ENCODE results near the gene CDC5L. TPM values are rescaled to one million over a fixed set of nuclear protein-coding genes. Genes with fewer than 3 reads are reported as not detected.

The CDC5L gene
- total RNA-seq, 1 donor = 22.8 TPM

- Histone ChIP-seq H3K9me3 (ENCODE audit: low read depth, low read length) (no peaks in the 10 kb centered on the region), H3K79me2 (ENCODE audit: insufficient read depth, low read length) (no peaks in the 10 kb centered on the region), H2AFZ (ENCODE audit: low read length) (peak overlapping the region; percentile 26), H3K4me2 (ENCODE audit: insufficient read depth, low read length) (peak overlapping the region; percentile 69), H4K20me1 (ENCODE audit: insufficient read depth, low read length) (no peaks in the 10 kb centered on the region), H3K4me3 (ENCODE audit: insufficient read depth, low read length) (peak overlapping the region; percentile 16), H3K27me3 (ENCODE audit: insufficient read depth, low read length) (peaks cover 2% of the 10 kb centered on the region), H3K4me1 (ENCODE audit: insufficient read depth, low read length) (peaks cover 31% of the 10 kb centered on the region), H3K27ac (ENCODE audit: low read depth, low read length) (peak overlapping the region; percentile 76), H3K36me3 (ENCODE audit: insufficient read depth, low read length) (no peaks in the 10 kb centered on the region)
- DNase-seq (ENCODE audit: insufficient read length, low spot score, missing footprints) = peak; percentile 93
- TF ChIP-seq, protein P1, sequence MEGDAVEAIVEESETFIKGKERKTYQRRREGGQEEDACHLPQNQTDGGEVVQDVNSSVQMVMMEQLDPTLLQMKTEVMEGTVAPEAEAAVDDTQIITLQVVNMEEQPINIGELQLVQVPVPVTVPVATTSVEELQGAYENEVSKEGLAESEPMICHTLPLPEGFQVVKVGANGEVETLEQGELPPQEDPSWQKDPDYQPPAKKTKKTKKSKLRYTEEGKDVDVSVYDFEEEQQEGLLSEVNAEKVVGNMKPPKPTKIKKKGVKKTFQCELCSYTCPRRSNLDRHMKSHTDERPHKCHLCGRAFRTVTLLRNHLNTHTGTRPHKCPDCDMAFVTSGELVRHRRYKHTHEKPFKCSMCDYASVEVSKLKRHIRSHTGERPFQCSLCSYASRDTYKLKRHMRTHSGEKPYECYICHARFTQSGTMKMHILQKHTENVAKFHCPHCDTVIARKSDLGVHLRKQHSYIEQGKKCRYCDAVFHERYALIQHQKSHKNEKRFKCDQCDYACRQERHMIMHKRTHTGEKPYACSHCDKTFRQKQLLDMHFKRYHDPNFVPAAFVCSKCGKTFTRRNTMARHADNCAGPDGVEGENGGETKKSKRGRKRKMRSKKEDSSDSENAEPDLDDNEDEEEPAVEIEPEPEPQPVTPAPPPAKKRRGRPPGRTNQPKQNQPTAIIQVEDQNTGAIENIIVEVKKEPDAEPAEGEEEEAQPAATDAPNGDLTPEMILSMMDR (IDR thresholded peaks at IDR 0.05; ENCODE audit: extremely low read depth, low read depth, low read length) = no peak
Observed at GRCh38 chr6:44489910-44490604, 102.6 kb downstream of the CDC5L start.

- no peak overlapping the region for H2AFZ ChIP-seq (ENCODE audit: low read length)
- H3K4me1 ChIP-seq (ENCODE audit: insufficient read depth, low read length) = peaks cover 40% of the 10 kb centered on the region
- H4K20me1 ChIP-seq (ENCODE audit: insufficient read depth, low read length) = no peaks in the 10 kb centered on the region
- DNase-seq (ENCODE audit: insufficient read length, low spot score, missing footprints) = no peak
- H3K4me3 ChIP-seq (ENCODE audit: insufficient read depth, low read length) = no peak overlapping the region
- peaks cover 7% of the 10 kb centered on the region for H3K27me3 ChIP-seq (ENCODE audit: insufficient read depth, low read length)
- H3K27ac ChIP-seq (ENCODE audit: low read depth, low read length) = peak overlapping the region; percentile 72
- no peak overlapping the region for H3K4me2 ChIP-seq (ENCODE audit: insufficient read depth, low read length)
- no peaks in the 10 kb centered on the region for H3K36me3 ChIP-seq (ENCODE audit: insufficient read depth, low read length)
- no peaks in the 10 kb centered on the region for H3K9me3 ChIP-seq (ENCODE audit: low read depth, low read length)
- H3K79me2 ChIP-seq (ENCODE audit: insufficient read depth, low read length) = no peaks in the 10 kb centered on the region
- TF ChIP-seq, protein P1 (IDR thresholded peaks at IDR 0.05; ENCODE audit: extremely low read depth, low read depth, low read length) = no peak
Observed at GRCh38 chr6:44493132-44493531, 105.6 kb downstream of the CDC5L start.

DNA sequence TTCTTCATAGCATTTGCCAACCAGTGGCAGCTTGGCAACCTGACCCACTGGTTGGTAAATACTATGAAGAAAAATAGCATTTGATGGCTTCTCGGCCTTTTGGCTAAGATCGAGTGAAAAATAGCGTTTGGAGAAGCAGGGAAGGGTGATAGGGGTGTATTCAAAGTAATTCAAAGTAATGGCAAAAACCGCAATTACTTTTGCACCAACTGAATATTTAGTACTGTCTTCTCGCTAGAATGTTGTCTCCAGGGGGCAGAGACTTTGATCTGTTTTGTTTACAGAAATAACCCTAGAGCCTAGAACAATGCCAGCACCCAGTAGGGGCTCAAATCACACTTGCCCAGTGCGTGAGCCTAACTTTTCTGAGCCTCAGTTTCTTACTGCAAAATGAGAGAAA, 106.1 kb downstream of the CDC5L start:
- Histone ChIP-seq H3K4me3 (ENCODE audit: insufficient read depth, low read length) (no peak overlapping the region), H3K79me2 (ENCODE audit: insufficient read depth, low read length) (no peaks in the 10 kb centered on the region), H3K36me3 (ENCODE audit: insufficient read depth, low read length) (no peaks in the 10 kb centered on the region), H3K9me3 (ENCODE audit: low read depth, low read length) (no peaks in the 10 kb centered on the region), H3K27me3 (ENCODE audit: insufficient read depth, low read length) (peaks cover 5% of the 10 kb centered on the region), H3K4me1 (ENCODE audit: insufficient read depth, low read length) (peaks cover 40% of the 10 kb centered on the region), H4K20me1 (ENCODE audit: insufficient read depth, low read length) (no peaks in the 10 kb centered on the region), H3K27ac (ENCODE audit: low read depth, low read length) (peak overlapping the region; percentile 72), H2AFZ (ENCODE audit: low read length) (peak overlapping the region; percentile 28), H3K4me2 (ENCODE audit: insufficient read depth, low read length) (peak overlapping the region; percentile 54)
- DNase-seq (ENCODE audit: insufficient read length, low spot score, missing footprints) = no peak
- TF ChIP-seq, protein P1 (IDR thresholded peaks at IDR 0.05; ENCODE audit: extremely low read depth, low read depth, low read length) = no peak

GRCh38 chr6:44494011-44494501, 106.5 kb downstream of the CDC5L start:
- H3K4me3 ChIP-seq (ENCODE audit: insufficient read depth, low read length) = no peak overlapping the region
- H3K27ac ChIP-seq (ENCODE audit: low read depth, low read length) = peak overlapping the region; percentile 72
- H3K36me3 ChIP-seq (ENCODE audit: insufficient read depth, low read length) = no peaks in the 10 kb centered on the region
- TF ChIP-seq, protein P1 (IDR thresholded peaks at IDR 0.05; ENCODE audit: extremely low read depth, low read depth, low read length) = peak; percentile 33
- DNase-seq (ENCODE audit: insufficient read length, low spot score, missing footprints) = peak; percentile 78
- peaks cover 40% of the 10 kb centered on the region for H3K4me1 ChIP-seq (ENCODE audit: insufficient read depth, low read length)
- H3K4me2 ChIP-seq (ENCODE audit: insufficient read depth, low read length) = peak overlapping the region; percentile 54
- peaks cover 9% of the 10 kb centered on the region for H3K27me3 ChIP-seq (ENCODE audit: insufficient read depth, low read length)
- no peaks in the 10 kb centered on the region for H4K20me1 ChIP-seq (ENCODE audit: insufficient read depth, low read length)
- peak overlapping the region; percentile 28 for H2AFZ ChIP-seq (ENCODE audit: low read length)
- no peaks in the 10 kb centered on the region for H3K9me3 ChIP-seq (ENCODE audit: low read depth, low read length)
- no peaks in the 10 kb centered on the region for H3K79me2 ChIP-seq (ENCODE audit: insufficient read depth, low read length)
